SK-N-SH (cell line): Measurements from ENCODE around the gene ASGR1.
"Not testable (repeated sequence)": the region's sequence is repeated elsewhere in the genome, so short reads cannot be mapped to it uniquely, and the experiment has no call there.

Experiments
- CTCF ChIP-seq: fragments of 200-600 bp; sonication (generic); IDR thresholded peaks from 2 replicates; pipeline ENCODE4 v1.6.1; 2017; ENCODE audit warnings: antibody characterized with exemption, mild to moderate bottlenecking, moderate library complexity
- POLR2AphosphoS5 ChIP-seq: IDR thresholded peaks from 2 replicates; pipeline ENCODE4 v1.6.1; 2012; ENCODE audit warnings: low read depth, low read length
- REST ChIP-seq: IDR thresholded peaks from 2 replicates; pipeline ENCODE4 v1.6.1; 2012; ENCODE audit warnings: mild to moderate bottlenecking, low read depth, low read length, moderate library complexity
- TCF12 ChIP-seq: IDR thresholded peaks from 2 replicates; pipeline ENCODE4 v1.4.0; 2012

GRCh38 chr17:7159571-7159970 is 19.6 kb downstream of the ASGR1 start:
- TF ChIP-seq REST, CTCF, TCF12, POLR2AphosphoS5: not testable (repeated sequence)
